Subcutaneous adipose tissue (tissue), 4 donors: ENCODE data around the gene ASS1. TPM values are rescaled to one million over a fixed set of nuclear protein-coding genes. Genes with fewer than 3 reads are reported as not detected.

Experiments used
- CTCF ChIP-seq: fragments of 450-650 bp; IDR thresholded peaks from one replicate; pipeline ENCODE4 v1.5.1; 2016; ENCODE audit warnings: low read depth, mild to moderate bottlenecking, control low read depth, antibody characterized with exemption, moderate library complexity
- total RNA-seq, 4 donors: library from RNA; depleted of rRNA; stranded (reverse); fragments of >200 nt; gene quantifications; one replicate each; pipeline ENCODE4 v1.1.0, GENCODE V29; 2016

ASS1 gene
- total RNA-seq, 4 donors from 2014 or later = 302 to 485 (median 393) TPM

GRCh38 chr9:130427326-130427725 is 17.4 kb upstream of the ASS1 start:
- no peak for TF ChIP-seq CTCF

GRCh38 chr9:130428086-130428665 is 16.6 kb upstream of the ASS1 start:
- no peak for TF ChIP-seq CTCF

- TF ChIP-seq CTCF = no peak
These were observed 15.4 kb upstream of the ASS1 start for GRCh38 chr9:130429381-130429780.

- TF ChIP-seq CTCF = no peak
These were observed 14.9 kb upstream of the ASS1 start for GRCh38 chr9:130429831-130430230.

- no peak for TF ChIP-seq CTCF
These were observed 14.5 kb upstream of the ASS1 start for GRCh38 chr9:130430232-130430631.

- TF ChIP-seq CTCF = no peak
These were observed 13.8 kb upstream of the ASS1 start for GRCh38 chr9:130430734-130431535.

GRCh38 chr9:130431536-130432303 is 13.0 kb upstream of the ASS1 start:
- TF ChIP-seq CTCF = no peak
